ENCODE measurements around the gene SH3RF3. TPM values are rescaled to one million over a fixed set of nuclear protein-coding genes. Genes with fewer than 3 reads are reported as not detected.

Gene SH3RF3
- total and polyA plus RNA-seq, 5 donors, result 5.7 to 8.8 (median 8.1) TPM

DNA sequence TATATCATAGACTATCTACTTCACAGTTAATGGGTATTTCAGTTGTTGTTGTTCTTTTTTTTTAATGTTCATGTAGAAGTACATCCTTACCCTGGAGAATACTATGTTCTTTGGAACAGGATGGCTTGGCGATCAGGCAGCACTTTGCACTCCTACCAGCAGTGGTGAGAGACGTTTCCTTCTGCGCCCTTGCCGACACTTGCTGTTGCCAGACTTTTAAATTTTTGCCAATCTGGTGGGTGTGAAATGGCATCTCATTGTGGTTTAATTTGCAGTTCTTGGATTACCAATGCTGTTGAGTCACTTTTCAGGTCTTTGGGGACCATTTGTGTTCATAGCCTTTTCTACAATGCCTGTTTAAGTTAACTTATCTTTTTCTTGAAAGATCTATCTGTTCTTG lies 197.3 kb downstream of the SH3RF3 start:
- ATAC-seq, result no peak
- Histone ChIP-seq H3K4me1 (ENCODE audit: control insufficient read depth, insufficient read depth, low read length) (peaks cover 23% of the 10 kb centered on the region), H3K27ac (ENCODE audit: low read length) (no peak overlapping the region), H3K27me3 (ENCODE audit: control insufficient read depth, insufficient read depth) (no peaks in the 10 kb centered on the region), H3K9me3 (ENCODE audit: control insufficient read depth, low read length) (no peaks in the 10 kb centered on the region), H3K4me3 (ENCODE audit: low read length) (no peak overlapping the region)
- intact Hi-C loops (cut with DNase I), result loop anchor here in 1 of 4 donors (10.0 kb wide), 2 partner anchors 58 to 82 kb away; no protein-coding TSS in a partner anchor
- WGBS, result 60% methylated on average over 4 of the region's 4 CpGs
- DNase-seq, result peak in 1 of 3 donors; percentile 66

DNA sequence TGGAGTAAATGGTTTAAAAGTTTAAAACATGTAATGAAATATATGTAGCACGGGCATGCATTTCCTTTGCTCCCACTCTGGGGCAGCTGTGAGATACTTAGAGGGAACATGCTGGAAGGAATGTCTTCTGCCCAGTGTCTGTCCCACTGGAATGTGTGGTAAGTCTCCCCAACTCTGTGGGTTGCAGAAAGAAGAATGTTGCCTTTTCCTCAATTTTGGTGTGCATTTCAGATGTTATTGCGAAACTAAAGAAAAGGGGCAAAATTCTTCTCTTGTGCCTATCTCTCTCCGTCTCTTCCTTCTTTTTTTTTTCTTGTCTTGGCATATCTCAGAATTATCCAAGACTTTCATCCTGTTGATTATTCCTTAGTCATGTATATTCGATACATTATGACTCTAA lies 201.1 kb downstream of the SH3RF3 start:
- Histone ChIP-seq H3K4me1 (ENCODE audit: control insufficient read depth, insufficient read depth, low read length) (peaks cover 9% of the 10 kb centered on the region), H3K4me3 (ENCODE audit: low read length) (no peak overlapping the region), H3K27ac (ENCODE audit: low read length) (no peak overlapping the region), H3K27me3 (ENCODE audit: control insufficient read depth, insufficient read depth) (no peaks in the 10 kb centered on the region), H3K9me3 (ENCODE audit: control insufficient read depth, low read length) (no peaks in the 10 kb centered on the region)
- intact Hi-C loops (cut with DNase I), result no loop called here
- no peak for ATAC-seq
- DNase-seq, result no peak
- WGBS, result 93% methylated on average over 4 of the region's 4 CpGs

DNA sequence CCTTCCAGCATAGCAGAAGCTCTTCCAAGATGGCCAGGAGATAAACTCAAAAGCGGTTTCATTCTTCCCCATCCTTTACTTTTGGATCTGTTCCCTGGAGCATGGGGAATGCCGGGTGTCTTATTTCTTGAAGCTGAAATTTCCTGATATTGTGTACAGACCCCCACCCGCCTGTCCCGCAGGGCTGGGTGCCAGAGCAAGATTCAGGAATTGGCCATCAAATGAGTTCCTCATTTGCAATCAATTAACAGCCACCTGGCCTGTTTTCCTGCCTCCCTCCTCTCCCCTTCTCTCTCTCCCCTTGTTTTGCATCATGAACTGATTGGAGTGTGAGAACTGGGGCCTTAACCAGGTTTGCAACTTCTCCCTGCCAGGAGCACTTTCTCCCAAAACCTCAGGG lies 202.1 kb downstream of the SH3RF3 start:
- Histone ChIP-seq H3K9me3 (ENCODE audit: control insufficient read depth, low read length) (no peaks in the 10 kb centered on the region), H3K4me3 (ENCODE audit: low read length) (no peak overlapping the region), H3K27ac (ENCODE audit: low read length) (no peak overlapping the region), H3K27me3 (ENCODE audit: control insufficient read depth, insufficient read depth) (no peaks in the 10 kb centered on the region), H3K4me1 (ENCODE audit: control insufficient read depth, insufficient read depth, low read length) (peaks cover 5% of the 10 kb centered on the region)
- intact Hi-C loops (cut with DNase I), result no loop called here
- peak in 1 of 3 donors; percentile 47 for DNase-seq
- WGBS, result 40% methylated on average over 4 of the region's 4 CpGs
- no peak for ATAC-seq

DNA sequence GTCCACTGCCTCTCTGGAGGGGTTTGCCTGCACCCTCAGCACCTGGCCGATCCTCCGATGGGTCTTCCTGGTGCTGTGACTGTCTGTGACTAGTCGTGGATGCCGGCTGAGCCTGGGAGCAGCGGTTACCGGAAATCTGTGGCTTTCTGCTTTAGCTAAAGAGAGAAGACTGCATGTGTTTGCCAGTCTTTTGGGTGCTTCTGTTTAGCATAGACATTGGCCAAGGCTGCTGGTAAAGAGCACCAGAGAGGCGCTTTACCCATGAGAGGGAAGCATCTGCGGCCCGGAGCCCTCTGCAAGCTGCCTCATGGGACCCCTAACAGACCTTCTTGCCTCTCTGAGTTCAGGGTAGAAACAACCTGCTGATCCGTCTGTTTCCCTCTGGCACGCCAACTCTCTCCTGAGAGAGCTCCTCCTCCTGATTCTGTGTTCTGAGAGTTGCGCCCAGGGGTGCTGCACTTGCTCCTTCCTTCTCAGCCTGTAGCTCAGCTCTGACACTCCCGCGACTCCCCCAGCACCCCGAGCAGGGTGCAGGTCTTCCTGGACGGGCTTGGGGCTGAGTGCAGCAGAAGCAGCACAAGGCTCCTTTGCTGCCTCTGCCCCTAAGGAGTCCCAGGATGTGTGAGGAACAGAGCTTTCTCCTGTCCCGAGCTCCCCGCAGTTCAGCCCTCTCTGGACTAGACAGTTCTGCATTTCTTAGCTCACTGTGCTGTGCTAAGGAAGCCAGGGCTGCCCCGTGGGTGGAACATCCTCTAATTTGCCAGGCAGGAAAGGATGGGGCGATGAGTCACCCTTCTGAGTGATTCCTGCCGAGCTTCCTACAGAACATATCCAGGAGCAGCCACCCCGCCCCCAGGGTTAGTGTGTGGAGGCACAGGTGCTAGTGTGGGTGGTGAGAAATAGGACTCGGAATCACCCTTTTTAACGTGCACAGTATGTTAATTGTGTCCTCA lies 203.2 kb downstream of the SH3RF3 start:
- intact Hi-C loops (cut with DNase I), result no loop called here
- WGBS, result 47% methylated on average over 24 of the region's 24 CpGs
- H3K4me3 ChIP-seq (ENCODE audit: low read length), result no peak overlapping the region
- ATAC-seq, result peak; percentile 89 to 97
- DNase-seq, result peak; percentile 84 to 89 (median 84)
- peaks cover 3% of the 10 kb centered on the region for H3K4me1 ChIP-seq (ENCODE audit: control insufficient read depth, insufficient read depth, low read length)
- no peaks in the 10 kb centered on the region for H3K27me3 ChIP-seq (ENCODE audit: control insufficient read depth, insufficient read depth)
- H3K9me3 ChIP-seq (ENCODE audit: control insufficient read depth, low read length), result no peaks in the 10 kb centered on the region
- H3K27ac ChIP-seq (ENCODE audit: low read length), result peak overlapping the region; percentile 2

DNA sequence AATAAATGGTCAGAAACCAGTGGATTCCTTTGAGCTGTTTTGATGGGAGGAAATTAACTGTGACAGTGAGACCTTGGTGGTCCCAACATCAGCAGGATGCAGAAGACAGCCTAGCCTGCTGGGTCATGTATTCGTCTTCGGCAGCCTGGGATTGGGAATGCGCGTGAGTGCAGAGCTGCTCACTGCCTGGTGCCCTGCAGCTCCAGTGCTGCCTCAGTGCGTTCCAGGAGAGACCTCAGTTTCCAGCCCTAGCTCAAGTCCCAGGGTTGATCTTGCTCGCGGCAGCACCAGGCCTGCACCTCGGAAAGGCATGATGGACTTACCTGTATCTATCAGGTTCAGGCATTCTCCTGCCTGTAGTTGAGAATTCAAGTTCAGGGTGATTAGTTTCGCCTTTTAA lies 203.9 kb downstream of the SH3RF3 start:
- intact Hi-C loops (cut with DNase I), result no loop called here
- no peaks in the 10 kb centered on the region for H3K27me3 ChIP-seq (ENCODE audit: control insufficient read depth, insufficient read depth)
- peak in 1 of 2 donors; percentile 8 for ATAC-seq
- no peak overlapping the region for H3K27ac ChIP-seq (ENCODE audit: low read length)
- no peaks in the 10 kb centered on the region for H3K9me3 ChIP-seq (ENCODE audit: control insufficient read depth, low read length)
- H3K4me3 ChIP-seq (ENCODE audit: low read length), result no peak overlapping the region
- 90% methylated on average over 9 of the region's 9 CpGs for WGBS
- H3K4me1 ChIP-seq (ENCODE audit: control insufficient read depth, insufficient read depth, low read length), result peaks cover 3% of the 10 kb centered on the region
- peak in 1 of 3 donors; percentile 34 for DNase-seq

DNA sequence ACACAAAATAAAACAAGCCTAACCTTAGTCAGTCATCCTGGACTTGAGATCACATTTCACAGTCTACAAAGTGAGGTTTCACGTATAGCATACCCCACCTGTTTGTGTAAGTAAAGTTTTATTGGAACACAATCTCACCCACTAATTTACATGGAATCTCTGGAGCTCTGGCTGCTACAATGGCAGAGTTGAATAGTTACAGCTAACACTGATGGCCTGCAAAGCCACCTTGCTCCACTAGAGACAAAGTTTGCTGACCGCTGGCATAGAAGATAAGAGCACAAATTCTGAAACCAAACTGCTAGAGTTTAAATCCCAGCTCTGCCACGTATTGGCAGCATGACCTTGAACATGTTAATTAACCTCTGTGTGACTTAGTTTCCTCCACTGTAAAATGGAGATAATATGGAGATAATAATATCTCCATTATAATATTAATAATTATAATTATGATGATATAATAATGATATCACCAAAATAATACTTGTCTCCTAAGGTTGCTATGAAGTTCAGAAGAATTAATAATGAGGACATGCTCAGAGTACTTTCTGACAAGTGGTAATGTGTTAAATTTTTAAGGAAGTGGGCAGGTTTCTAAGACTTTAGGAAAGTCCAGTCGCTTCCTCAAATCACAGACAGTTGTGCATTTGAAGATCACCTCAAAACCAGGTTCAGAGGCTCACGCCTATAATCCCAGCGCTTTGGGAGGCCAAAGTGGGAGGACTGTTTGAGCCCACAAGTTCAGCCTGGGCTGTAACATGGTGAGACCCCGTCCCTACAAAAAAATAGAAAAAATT lies 204.6 kb downstream of the SH3RF3 start:
- intact Hi-C loops (cut with DNase I), result no loop called here
- no peaks in the 10 kb centered on the region for H3K9me3 ChIP-seq (ENCODE audit: control insufficient read depth, low read length)
- no peak overlapping the region for H3K4me3 ChIP-seq (ENCODE audit: low read length)
- 88% methylated on average over 7 of the region's 7 CpGs for WGBS
- peaks cover 3% of the 10 kb centered on the region for H3K4me1 ChIP-seq (ENCODE audit: control insufficient read depth, insufficient read depth, low read length)
- ATAC-seq (no peak), DNase-seq (no peak)
- no peak overlapping the region for H3K27ac ChIP-seq (ENCODE audit: low read length)
- no peaks in the 10 kb centered on the region for H3K27me3 ChIP-seq (ENCODE audit: control insufficient read depth, insufficient read depth)

DNA sequence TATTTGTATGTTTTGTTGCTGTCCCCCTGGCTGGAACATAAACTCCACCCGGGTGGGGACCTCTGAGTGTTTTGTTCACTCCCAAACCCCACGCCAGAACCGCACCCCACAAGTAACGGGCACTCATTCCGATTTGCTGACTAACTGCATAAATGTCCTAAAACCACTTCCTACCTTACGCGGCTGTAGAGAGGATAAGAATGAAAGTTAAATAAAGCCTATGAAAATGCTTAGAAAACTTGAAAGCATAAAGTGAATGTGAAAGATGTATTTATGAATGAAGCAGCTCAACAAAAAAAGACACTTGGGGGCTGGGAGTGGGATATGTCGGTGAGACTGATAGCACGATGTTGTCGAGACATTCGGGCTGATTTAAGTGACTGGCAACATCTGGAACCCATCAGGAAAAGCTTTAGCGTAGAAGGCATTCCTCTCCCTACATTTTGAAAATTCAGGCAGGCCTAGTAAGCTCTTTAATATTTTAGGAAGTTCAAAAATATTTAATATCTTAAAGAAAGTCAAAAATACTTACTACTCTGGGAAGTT lies 206.7 kb downstream of the SH3RF3 start:
- 53% methylated on average over 12 of the region's 12 CpGs for WGBS
- H3K27ac ChIP-seq (ENCODE audit: low read length), result no peak overlapping the region
- H3K9me3 ChIP-seq (ENCODE audit: control insufficient read depth, low read length), result no peaks in the 10 kb centered on the region
- ATAC-seq, result no peak
- DNase-seq, result peak in 1 of 3 donors; percentile 57
- intact Hi-C loops (cut with DNase I), result no loop called here
- no peak overlapping the region for H3K4me3 ChIP-seq (ENCODE audit: low read length)
- H3K27me3 ChIP-seq (ENCODE audit: control insufficient read depth, insufficient read depth), result no peaks in the 10 kb centered on the region
- peaks cover 7% of the 10 kb centered on the region for H3K4me1 ChIP-seq (ENCODE audit: control insufficient read depth, insufficient read depth, low read length)

DNA sequence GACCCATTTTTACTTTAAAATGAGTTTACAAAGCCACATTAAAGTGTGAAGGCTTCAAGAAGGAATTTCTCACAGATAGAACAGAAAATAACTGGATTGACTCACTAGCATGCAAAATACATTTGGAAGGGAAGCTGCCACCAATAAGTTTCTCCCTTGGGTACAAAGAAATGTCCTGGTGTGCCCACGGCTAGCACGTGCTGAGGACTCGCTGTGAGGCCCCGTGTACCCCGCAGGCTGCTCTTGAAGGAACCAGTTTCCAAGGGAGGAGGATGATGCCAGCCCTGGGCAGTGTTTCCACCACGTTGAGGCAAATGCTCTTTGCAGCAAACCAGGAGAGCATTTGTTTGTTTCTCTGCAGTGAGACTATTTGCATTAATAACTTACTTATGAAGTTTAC lies 207.3 kb downstream of the SH3RF3 start:
- 69% methylated on average over 6 of the region's 6 CpGs for WGBS
- peak in 1 of 3 donors; percentile 37 for DNase-seq
- intact Hi-C loops (cut with DNase I), result no loop called here
- H3K27me3 ChIP-seq (ENCODE audit: control insufficient read depth, insufficient read depth), result no peaks in the 10 kb centered on the region
- H3K27ac ChIP-seq (ENCODE audit: low read length), result no peak overlapping the region
- ATAC-seq, result no peak
- H3K4me1 ChIP-seq (ENCODE audit: control insufficient read depth, insufficient read depth, low read length), result peaks cover 7% of the 10 kb centered on the region
- H3K9me3 ChIP-seq (ENCODE audit: control insufficient read depth, low read length), result no peaks in the 10 kb centered on the region
- no peak overlapping the region for H3K4me3 ChIP-seq (ENCODE audit: low read length)

DNA sequence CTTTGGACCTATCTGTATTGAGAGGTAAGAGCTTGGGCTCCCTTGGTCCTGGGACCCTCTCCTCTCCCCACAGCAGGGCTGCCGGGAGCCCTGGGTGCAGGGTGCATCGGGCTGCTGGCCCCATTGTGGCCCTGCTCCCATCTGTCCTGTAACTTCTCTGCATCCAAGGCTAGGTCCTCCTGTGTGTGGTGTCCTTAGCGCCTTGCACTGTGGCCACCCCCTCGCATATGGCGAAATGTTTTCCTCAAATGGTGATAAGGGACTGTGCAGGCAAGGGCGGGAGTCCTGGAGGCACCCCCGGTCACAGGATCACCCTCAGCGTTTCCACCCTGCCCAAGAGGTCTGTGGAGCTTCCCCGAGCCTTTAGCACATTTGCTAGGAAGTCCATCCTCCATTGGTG lies 208.2 kb downstream of the SH3RF3 start:
- Histone ChIP-seq H3K27ac (ENCODE audit: low read length) (no peak overlapping the region), H3K27me3 (ENCODE audit: control insufficient read depth, insufficient read depth) (no peaks in the 10 kb centered on the region), H3K4me1 (ENCODE audit: control insufficient read depth, insufficient read depth, low read length) (peaks cover 7% of the 10 kb centered on the region), H3K4me3 (ENCODE audit: low read length) (no peak overlapping the region), H3K9me3 (ENCODE audit: control insufficient read depth, low read length) (no peaks in the 10 kb centered on the region)
- intact Hi-C loops (cut with DNase I), result no loop called here
- 95% methylated on average over 9 of the region's 9 CpGs for WGBS
- DNase-seq (no peak), ATAC-seq (no peak)

DNA sequence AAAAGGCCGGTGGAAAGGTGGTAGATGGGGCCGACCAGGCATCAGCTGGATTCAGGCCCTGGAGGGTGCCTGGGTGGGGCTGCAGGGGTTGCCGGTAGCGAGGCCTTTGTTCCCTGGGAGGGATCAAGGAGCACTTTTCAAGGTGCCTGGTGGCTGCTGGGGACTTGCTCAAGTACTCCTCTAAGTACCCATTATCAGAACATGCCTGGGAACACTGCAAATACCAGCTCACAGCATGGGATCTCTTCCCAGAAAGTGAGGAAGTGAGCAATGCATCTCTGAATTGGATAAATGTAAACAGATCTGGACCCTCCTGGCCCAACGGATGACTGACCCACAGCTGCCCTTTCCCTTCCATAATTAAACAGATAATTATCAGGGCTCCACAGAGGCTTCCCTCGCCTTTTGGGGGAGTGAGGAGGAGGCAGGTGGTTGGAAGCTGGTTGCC lies 210.5 kb downstream of the SH3RF3 start:
- peaks cover 5% of the 10 kb centered on the region for H3K4me1 ChIP-seq (ENCODE audit: control insufficient read depth, insufficient read depth, low read length)
- 80% methylated on average over 6 of the region's 6 CpGs for WGBS
- ATAC-seq (no peak), DNase-seq (no peak)
- H3K9me3 ChIP-seq (ENCODE audit: control insufficient read depth, low read length), result no peaks in the 10 kb centered on the region
- H3K27me3 ChIP-seq (ENCODE audit: control insufficient read depth, insufficient read depth), result no peaks in the 10 kb centered on the region
- no peak overlapping the region for H3K4me3 ChIP-seq (ENCODE audit: low read length)
- no peak overlapping the region for H3K27ac ChIP-seq (ENCODE audit: low read length)
- intact Hi-C loops (cut with DNase I), result no loop called here

DNA sequence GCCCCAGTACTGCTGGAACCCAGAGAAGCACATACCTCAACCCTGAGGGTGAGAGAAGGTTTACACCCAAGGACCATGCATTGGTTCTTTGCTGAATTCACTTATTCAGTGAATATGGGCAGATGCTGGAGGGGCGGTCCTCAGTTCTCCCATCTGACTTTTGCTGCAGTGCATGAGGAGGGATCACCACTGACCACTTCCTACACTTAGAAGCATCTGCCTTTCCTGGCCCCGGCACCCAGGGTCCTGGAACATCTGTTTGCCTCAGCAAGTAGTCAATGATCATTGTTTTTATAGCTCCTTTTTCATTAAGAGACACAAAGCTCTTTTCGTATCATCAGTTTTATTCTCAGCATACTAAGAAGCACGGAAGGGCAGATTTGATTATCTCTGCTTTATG lies 211.4 kb downstream of the SH3RF3 start:
- DNase-seq, result no peak
- intact Hi-C loops (cut with DNase I), result loop anchor here in 1 of 4 donors (10.0 kb wide), 1 partner anchor 144 kb away; no protein-coding TSS in a partner anchor
- Histone ChIP-seq H3K4me3 (ENCODE audit: low read length) (no peak overlapping the region), H3K27ac (ENCODE audit: low read length) (no peak overlapping the region), H3K9me3 (ENCODE audit: control insufficient read depth, low read length) (no peaks in the 10 kb centered on the region), H3K27me3 (ENCODE audit: control insufficient read depth, insufficient read depth) (no peaks in the 10 kb centered on the region), H3K4me1 (ENCODE audit: control insufficient read depth, insufficient read depth, low read length) (peaks cover 5% of the 10 kb centered on the region)
- ATAC-seq, result no peak
- 96% methylated on average over 4 of the region's 4 CpGs for WGBS
